Measurements from ENCODE around the gene ASAH2B.

The ASAH2B gene

GRCh38 chr10:50798297-50798696 is 58.6 kb downstream of the ASAH2B start:
- no peak for DNase-seq (ENCODE audit: low read depth)

- no peak for DNase-seq (ENCODE audit: low read depth)
These were observed 59.9 kb downstream of the ASAH2B start for GRCh38 chr10:50799595-50799994.

GRCh38 chr10:50805981-50806622 is 66.4 kb downstream of the ASAH2B start:
- no peak for DNase-seq (ENCODE audit: low read depth)

- DNase-seq (ENCODE audit: low read depth), result no peak
These were observed 68.4 kb downstream of the ASAH2B start for GRCh38 chr10:50807851-50808776.

Measured in T follicular helper cell (primary cell).